ENCODE results near the gene ZNF816.
A peak's percentile ranks its signal among the peaks of the same experiment; 100 is the strongest.
"Not testable (repeated sequence)": the region's sequence is repeated elsewhere in the genome, so short reads cannot be mapped to it uniquely, and the experiment has no call there.

The ZNF816 gene

GRCh38 chr19:52993342-52994178, 30.9 kb upstream of the ZNF816 start:
- Histone ChIP-seq H3K36me3 (ENCODE audit: control insufficient read depth in 5 of 5, insufficient read depth in 5 of 5, low read length in 5 of 5) (peaks cover 0 to 3% (median 0%) of the 10 kb centered on the region in 5 donors), H3K9me3 (ENCODE audit: control insufficient read depth in 5 of 5, low read length in 5 of 5) (no peaks in the 10 kb centered on the region), H3K9ac (ENCODE audit: low read length in 5 of 5) (peak overlapping the region in 4 of 5 donors; percentile 38 to 71 (median 56)), H3K27ac (ENCODE audit: low read depth, low read length) (peak overlapping the region; percentile 60), H3K4me1 (ENCODE audit: control insufficient read depth in 5 of 5, insufficient read depth in 5 of 5, low read length in 5 of 5) (peaks cover 3 to 15% (median 14%) of the 10 kb centered on the region in 5 donors), H3K4me3 (ENCODE audit: low read depth in 1 of 5, low read length in 5 of 5) (peak overlapping the region; percentile 71 to 88 (median 76)), H3K27me3 (ENCODE audit: control insufficient read depth in 5 of 5, insufficient read depth in 4 of 5, low read length in 5 of 5) (no peaks in the 10 kb centered on the region)

GRCh38 chr19:52992109-52993004, 29.7 kb upstream of the ZNF816 start:
- Histone ChIP-seq H3K9me3 (ENCODE audit: control insufficient read depth in 5 of 5, low read length in 5 of 5) (no peaks in the 10 kb centered on the region), H3K27ac (ENCODE audit: low read depth, low read length) (no peak overlapping the region), H3K9ac (ENCODE audit: low read length in 5 of 5) (peak overlapping the region in 4 of 5 donors; percentile 3 to 71 (median 50)), H3K36me3 (ENCODE audit: control insufficient read depth in 5 of 5, insufficient read depth in 5 of 5, low read length in 5 of 5) (peaks cover 0 to 5% (median under 1%) of the 10 kb centered on the region in 5 donors), H3K4me3 (ENCODE audit: low read depth in 1 of 5, low read length in 5 of 5) (peak overlapping the region; percentile 59 to 79 (median 71)), H3K27me3 (ENCODE audit: control insufficient read depth in 5 of 5, insufficient read depth in 4 of 5, low read length in 5 of 5) (no peaks in the 10 kb centered on the region), H3K4me1 (ENCODE audit: control insufficient read depth in 5 of 5, insufficient read depth in 5 of 5, low read length in 5 of 5) (peaks cover 3 to 15% (median 14%) of the 10 kb centered on the region in 5 donors)

GRCh38 chr19:52991484-52991883, 28.8 kb upstream of the ZNF816 start:
- peaks cover 0 to 3% (median 0%) of the 10 kb centered on the region in 5 donors for H3K9me3 ChIP-seq (ENCODE audit: control insufficient read depth in 5 of 5, low read length in 5 of 5)
- no peaks in the 10 kb centered on the region for H3K27me3 ChIP-seq (ENCODE audit: control insufficient read depth in 5 of 5, insufficient read depth in 4 of 5, low read length in 5 of 5)
- no peak overlapping the region for H3K4me3 ChIP-seq (ENCODE audit: low read depth in 1 of 5, low read length in 5 of 5)
- H3K36me3 ChIP-seq (ENCODE audit: control insufficient read depth in 5 of 5, insufficient read depth in 5 of 5, low read length in 5 of 5), result peaks cover 0 to 11% (median 4%) of the 10 kb centered on the region in 5 donors
- peaks cover 3 to 15% (median 14%) of the 10 kb centered on the region in 5 donors for H3K4me1 ChIP-seq (ENCODE audit: control insufficient read depth in 5 of 5, insufficient read depth in 5 of 5, low read length in 5 of 5)
- H3K9ac ChIP-seq (ENCODE audit: low read length in 5 of 5), result no peak overlapping the region
- no peak overlapping the region for H3K27ac ChIP-seq (ENCODE audit: low read depth, low read length)

GRCh38 chr19:52990759-52991418, 28.2 kb upstream of the ZNF816 start:
- no peak overlapping the region for H3K27ac ChIP-seq (ENCODE audit: low read depth, low read length)
- peaks cover 0 to 17% (median 8%) of the 10 kb centered on the region in 5 donors for H3K36me3 ChIP-seq (ENCODE audit: control insufficient read depth in 5 of 5, insufficient read depth in 5 of 5, low read length in 5 of 5)
- H3K4me1 ChIP-seq (ENCODE audit: control insufficient read depth in 5 of 5, insufficient read depth in 5 of 5, low read length in 5 of 5), result peaks cover 3 to 15% (median 14%) of the 10 kb centered on the region in 5 donors
- H3K9me3 ChIP-seq (ENCODE audit: control insufficient read depth in 5 of 5, low read length in 5 of 5), result peaks cover 0 to 9% (median 0%) of the 10 kb centered on the region in 5 donors
- no peak overlapping the region for H3K4me3 ChIP-seq (ENCODE audit: low read depth in 1 of 5, low read length in 5 of 5)
- H3K9ac ChIP-seq (ENCODE audit: low read length in 5 of 5), result no peak overlapping the region
- H3K27me3 ChIP-seq (ENCODE audit: control insufficient read depth in 5 of 5, insufficient read depth in 4 of 5, low read length in 5 of 5), result no peaks in the 10 kb centered on the region

- H3K9me3 ChIP-seq (ENCODE audit: control insufficient read depth in 5 of 5, low read length in 5 of 5), result peaks cover 0 to 26% (median 9%) of the 10 kb centered on the region in 5 donors
- no peak overlapping the region for H3K27ac ChIP-seq (ENCODE audit: low read depth, low read length)
- H3K36me3 ChIP-seq (ENCODE audit: control insufficient read depth in 5 of 5, insufficient read depth in 5 of 5, low read length in 5 of 5), result peaks cover 4 to 24% (median 18%) of the 10 kb centered on the region in 5 donors
- peaks cover 0 to 10% (median 9%) of the 10 kb centered on the region in 5 donors for H3K4me1 ChIP-seq (ENCODE audit: control insufficient read depth in 5 of 5, insufficient read depth in 5 of 5, low read length in 5 of 5)
- no peak overlapping the region for H3K9ac ChIP-seq (ENCODE audit: low read length in 5 of 5)
- H3K4me3 ChIP-seq (ENCODE audit: low read depth in 1 of 5, low read length in 5 of 5), result no peak overlapping the region
- H3K27me3 ChIP-seq (ENCODE audit: control insufficient read depth in 5 of 5, insufficient read depth in 4 of 5, low read length in 5 of 5), result no peaks in the 10 kb centered on the region
These were observed 25.8 kb upstream of the ZNF816 start for GRCh38 chr19:52988506-52988905.

GRCh38 chr19:52987221-52987620, 24.5 kb upstream of the ZNF816 start:
- H3K27me3 ChIP-seq (ENCODE audit: control insufficient read depth in 5 of 5, insufficient read depth in 4 of 5, low read length in 5 of 5), result no peaks in the 10 kb centered on the region
- peaks cover 0 to 26% (median 9%) of the 10 kb centered on the region in 5 donors for H3K9me3 ChIP-seq (ENCODE audit: control insufficient read depth in 5 of 5, low read length in 5 of 5)
- no peak overlapping the region for H3K27ac ChIP-seq (ENCODE audit: low read depth, low read length)
- peaks cover 0 to 2% (median 0%) of the 10 kb centered on the region in 5 donors for H3K4me1 ChIP-seq (ENCODE audit: control insufficient read depth in 5 of 5, insufficient read depth in 5 of 5, low read length in 5 of 5)
- H3K4me3 ChIP-seq (ENCODE audit: low read depth in 1 of 5, low read length in 5 of 5), result no peak overlapping the region
- peaks cover 4 to 24% (median 18%) of the 10 kb centered on the region in 5 donors for H3K36me3 ChIP-seq (ENCODE audit: control insufficient read depth in 5 of 5, insufficient read depth in 5 of 5, low read length in 5 of 5)
- H3K9ac ChIP-seq (ENCODE audit: low read length in 5 of 5), result no peak overlapping the region

GRCh38 chr19:52983167-52983566, 20.5 kb upstream of the ZNF816 start:
- Histone ChIP-seq H3K36me3 (ENCODE audit: control insufficient read depth in 5 of 5, insufficient read depth in 5 of 5, low read length in 5 of 5) (peaks cover 0 to 24% (median 21%) of the 10 kb centered on the region in 5 donors), H3K9me3 (ENCODE audit: control insufficient read depth in 5 of 5, low read length in 5 of 5) (peaks cover 0 to 26% (median 12%) of the 10 kb centered on the region in 5 donors)
- not testable (repeated sequence) for H3K27me3 ChIP-seq (ENCODE audit: control insufficient read depth in 5 of 5, insufficient read depth in 4 of 5, low read length in 5 of 5); H3K27ac ChIP-seq (ENCODE audit: low read depth, low read length); H3K4me1 ChIP-seq (ENCODE audit: control insufficient read depth in 5 of 5, insufficient read depth in 5 of 5, low read length in 5 of 5); H3K9ac ChIP-seq (ENCODE audit: low read length in 5 of 5); H3K4me3 ChIP-seq (ENCODE audit: low read depth in 1 of 5, low read length in 5 of 5)

GRCh38 chr19:52981329-52981728, 18.6 kb upstream of the ZNF816 start:
- Histone ChIP-seq H3K27me3 (ENCODE audit: control insufficient read depth in 5 of 5, insufficient read depth in 4 of 5, low read length in 5 of 5) (no peaks in the 10 kb centered on the region), H3K27ac (ENCODE audit: low read depth, low read length) (no peak overlapping the region), H3K36me3 (ENCODE audit: control insufficient read depth in 5 of 5, insufficient read depth in 5 of 5, low read length in 5 of 5) (peaks cover 0 to 22% (median 14%) of the 10 kb centered on the region in 5 donors), H3K4me3 (ENCODE audit: low read depth in 1 of 5, low read length in 5 of 5) (no peak overlapping the region), H3K4me1 (ENCODE audit: control insufficient read depth in 5 of 5, insufficient read depth in 5 of 5, low read length in 5 of 5) (no peaks in the 10 kb centered on the region), H3K9ac (ENCODE audit: low read length in 5 of 5) (no peak overlapping the region), H3K9me3 (ENCODE audit: control insufficient read depth in 5 of 5, low read length in 5 of 5) (peaks cover 0 to 22% (median 12%) of the 10 kb centered on the region in 5 donors)

- Histone ChIP-seq H3K9me3 (ENCODE audit: control insufficient read depth in 5 of 5, low read length in 5 of 5) (peaks cover 0 to 7% (median 5%) of the 10 kb centered on the region in 5 donors), H3K4me3 (ENCODE audit: low read depth in 1 of 5, low read length in 5 of 5) (no peak overlapping the region), H3K9ac (ENCODE audit: low read length in 5 of 5) (no peak overlapping the region), H3K4me1 (ENCODE audit: control insufficient read depth in 5 of 5, insufficient read depth in 5 of 5, low read length in 5 of 5) (peaks cover 1 to 9% (median 7%) of the 10 kb centered on the region in 5 donors), H3K36me3 (ENCODE audit: control insufficient read depth in 5 of 5, insufficient read depth in 5 of 5, low read length in 5 of 5) (peaks cover 0 to 12% (median 8%) of the 10 kb centered on the region in 5 donors), H3K27ac (ENCODE audit: low read depth, low read length) (no peak overlapping the region), H3K27me3 (ENCODE audit: control insufficient read depth in 5 of 5, insufficient read depth in 4 of 5, low read length in 5 of 5) (no peaks in the 10 kb centered on the region)
These were observed 5.1 kb upstream of the ZNF816 start for GRCh38 chr19:52967772-52968171.

Measured in subcutaneous abdominal adipose tissue (tissue), 5 donors.